Stomach smooth muscle (tissue), 2 donors: ENCODE results near the gene CR1.
"Not testable (repeated sequence)": the region's sequence is repeated elsewhere in the genome, so short reads cannot be mapped to it uniquely, and the experiment has no call there.

Source experiments
- H3K27ac ChIP-seq: one replicate; pipeline ENCODE4 v1.7.0; 2013; ENCODE audit warnings: mild to moderate bottlenecking, low read length, inconsistent platforms
- H3K27me3 ChIP-seq, 2 donors: one replicate each; pipeline ENCODE4 v1.7.0; 2013; ENCODE audit warnings: low read length in 2 of 2; ENCODE audit not compliant: insufficient read depth in 2 of 2, control insufficient read depth in 1 of 2
- H3K36me3 ChIP-seq, 2 donors: one replicate each; pipeline ENCODE4 v1.7.0; 2013; ENCODE audit warnings: low read length in 2 of 2; ENCODE audit not compliant: control insufficient read depth in 2 of 2, insufficient read depth in 2 of 2
- H3K4me1 ChIP-seq: one replicate; pipeline ENCODE4 v1.7.0; 2013; ENCODE audit warnings: low read length; ENCODE audit not compliant: control insufficient read depth, insufficient read depth
- H3K4me3 ChIP-seq, 2 donors: one replicate each; pipeline ENCODE4 v1.7.0; 2013; ENCODE audit warnings: low read length in 2 of 2
- H3K9ac ChIP-seq, 2 donors: one replicate each; pipeline ENCODE4 v1.7.0; 2013; ENCODE audit warnings: low read length in 2 of 2, mild to moderate bottlenecking in 1 of 2
- H3K9me3 ChIP-seq, 2 donors: one replicate each; pipeline ENCODE4 v1.7.0; 2013; ENCODE audit warnings: low read length in 2 of 2; ENCODE audit not compliant: control insufficient read depth in 2 of 2
- donor health status: healthy.
- donor health status: Pancreatic carcinoma.

Gene CR1

GRCh38 chr1:207528401-207528800, 32.4 kb downstream of the CR1 start:
- not testable (repeated sequence) for H3K27ac ChIP-seq, H3K4me1 ChIP-seq, H3K27me3 ChIP-seq, H3K9me3 ChIP-seq, H3K36me3 ChIP-seq, H3K9ac ChIP-seq, H3K4me3 ChIP-seq

GRCh38 chr1:207536263-207536662, 40.3 kb downstream of the CR1 start:
- not testable (repeated sequence) for H3K4me1 ChIP-seq, H3K4me3 ChIP-seq, H3K36me3 ChIP-seq, H3K9me3 ChIP-seq, H3K27ac ChIP-seq, H3K27me3 ChIP-seq, H3K9ac ChIP-seq

GRCh38 chr1:207546677-207547357, 50.9 kb downstream of the CR1 start:
- not testable (repeated sequence) for H3K9ac ChIP-seq, H3K4me1 ChIP-seq

GRCh38 chr1:207554823-207555222, 58.9 kb downstream of the CR1 start:
- H3K27ac ChIP-seq, H3K4me1 ChIP-seq, H3K9me3 ChIP-seq, H3K4me3 ChIP-seq, H3K36me3 ChIP-seq, H3K27me3 ChIP-seq, H3K9ac ChIP-seq: not testable (repeated sequence)

More at GRCh38 chr1:207546677-207547357, 50.9 kb downstream of the CR1 start:
- H3K9me3 ChIP-seq, H3K36me3 ChIP-seq, H3K27me3 ChIP-seq, H3K27ac ChIP-seq, H3K4me3 ChIP-seq: not testable (repeated sequence)

DNA sequence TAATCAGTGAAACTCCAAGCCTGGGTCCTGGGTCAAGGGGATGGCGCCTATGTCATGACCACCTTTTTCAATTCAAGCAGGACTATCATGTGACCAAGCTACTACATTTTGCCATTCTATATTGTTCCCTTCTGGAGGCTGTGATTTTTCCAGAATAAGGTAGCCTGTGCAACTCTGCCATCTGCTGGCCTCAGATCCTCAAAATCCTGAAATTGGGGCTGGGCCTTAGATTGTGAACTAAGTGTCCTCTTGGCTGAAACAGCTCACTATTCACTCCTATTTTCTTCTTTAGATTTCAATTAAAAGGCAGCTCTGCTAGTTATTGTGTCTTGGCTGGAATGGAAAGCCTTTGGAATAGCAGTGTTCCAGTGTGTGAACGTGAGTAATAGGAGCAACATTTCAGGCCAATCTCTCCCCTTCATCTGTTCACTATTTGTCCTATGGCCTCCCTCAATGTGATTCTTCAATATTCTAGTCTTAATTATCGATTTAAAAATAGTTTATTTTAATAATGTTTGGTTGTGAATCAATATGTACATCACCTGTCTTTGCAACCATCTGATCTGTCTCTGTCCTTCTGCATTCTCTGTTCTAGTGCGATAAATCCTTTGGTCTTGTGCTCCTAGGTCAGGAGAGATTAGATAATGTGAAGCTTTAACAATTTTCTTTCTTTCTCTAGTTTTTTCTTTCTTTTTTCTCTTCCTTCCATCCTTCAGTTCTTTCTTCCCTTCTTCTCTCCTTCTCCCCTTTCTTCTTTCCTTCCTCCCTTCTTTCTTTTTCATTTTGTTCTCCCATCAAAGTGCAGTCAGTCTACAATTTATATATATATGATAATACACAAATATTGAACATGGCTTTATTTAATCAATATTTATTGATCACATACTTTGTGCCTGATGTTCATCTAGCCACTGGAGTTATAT, 69.8 kb downstream of the CR1 start:
- H3K27ac ChIP-seq: no peak overlapping the region
- no peaks in the 10 kb centered on the region for H3K36me3 ChIP-seq
- H3K4me1 ChIP-seq: no peaks in the 10 kb centered on the region
- no peak overlapping the region for H3K9ac ChIP-seq
- H3K4me3 ChIP-seq: no peak overlapping the region
- no peaks in the 10 kb centered on the region for H3K27me3 ChIP-seq
- H3K9me3 ChIP-seq: no peaks in the 10 kb centered on the region

DNA sequence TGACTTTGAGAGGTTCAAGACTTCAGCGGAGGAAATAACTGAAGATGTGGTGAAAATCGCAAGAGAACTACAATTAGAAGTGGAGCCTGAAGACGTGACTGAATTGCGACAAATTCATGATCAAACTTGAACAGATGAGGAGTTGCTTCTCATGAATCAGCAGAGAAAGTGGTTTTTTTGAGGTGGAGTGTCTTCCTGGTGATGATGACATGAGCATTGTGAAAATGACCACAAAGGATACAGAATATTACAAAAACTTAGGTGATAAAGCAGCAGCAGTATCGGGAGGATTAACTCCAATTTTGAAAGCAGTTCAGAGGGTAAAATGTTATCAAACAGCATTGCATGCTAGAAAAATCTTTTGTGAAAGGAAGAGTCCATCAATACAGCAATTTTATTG, 76.0 kb downstream of the CR1 start:
- H3K36me3 ChIP-seq, H3K4me1 ChIP-seq, H3K4me3 ChIP-seq, H3K27me3 ChIP-seq, H3K9ac ChIP-seq, H3K27ac ChIP-seq, H3K9me3 ChIP-seq: not testable (repeated sequence)

- H3K36me3 ChIP-seq, H3K9ac ChIP-seq, H3K27me3 ChIP-seq, H3K27ac ChIP-seq, H3K4me1 ChIP-seq, H3K9me3 ChIP-seq, H3K4me3 ChIP-seq: not testable (repeated sequence)
Observed at GRCh38 chr1:207573074-207573473, 77.1 kb downstream of the CR1 start.

GRCh38 chr1:207575381-207575780, 79.4 kb downstream of the CR1 start:
- not testable (repeated sequence) for H3K27me3 ChIP-seq

DNA sequence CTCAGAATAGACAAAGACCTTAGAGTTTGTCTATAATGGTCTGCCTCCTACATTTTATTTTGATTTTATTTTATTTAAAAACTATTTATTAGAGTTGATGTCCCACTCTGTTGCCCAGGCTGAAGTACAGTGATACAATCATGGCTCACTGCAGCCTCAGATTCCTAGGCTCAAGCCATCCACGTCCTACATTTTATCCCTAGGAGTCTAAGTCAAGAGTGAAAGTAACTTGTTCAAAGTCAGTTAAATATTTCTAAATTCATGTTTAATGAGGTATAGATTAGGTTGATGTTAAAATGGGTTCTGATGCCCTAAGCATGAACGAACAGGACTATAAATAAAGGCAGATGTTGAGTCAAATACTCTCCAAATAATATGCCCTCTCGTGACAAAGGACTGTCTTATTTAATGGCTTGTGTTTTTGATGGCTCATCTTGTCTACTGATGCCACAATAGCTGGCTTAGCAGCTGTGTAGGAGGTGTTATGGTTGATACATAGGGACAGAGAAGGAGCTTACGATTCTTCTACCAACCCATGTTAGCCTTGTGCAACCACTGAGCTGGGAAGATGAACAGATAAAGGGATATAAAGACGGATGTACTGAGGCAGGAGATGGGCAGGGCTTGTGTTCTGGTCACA, 83.0 kb downstream of the CR1 start:
- Histone ChIP-seq H3K9ac (no peak overlapping the region), H3K4me1 (no peaks in the 10 kb centered on the region), H3K36me3 (no peaks in the 10 kb centered on the region), H3K27me3 (peaks cover 0 to 2% of the 10 kb centered on the region in 2 donors), H3K4me3 (no peak overlapping the region), H3K27ac (no peak overlapping the region), H3K9me3 (no peaks in the 10 kb centered on the region)

More at GRCh38 chr1:207575381-207575780, 79.4 kb downstream of the CR1 start:
- H3K4me3 ChIP-seq, H3K9me3 ChIP-seq, H3K27ac ChIP-seq, H3K9ac ChIP-seq, H3K36me3 ChIP-seq, H3K4me1 ChIP-seq: not testable (repeated sequence)

GRCh38 chr1:207579436-207579799, 83.5 kb downstream of the CR1 start:
- Histone ChIP-seq H3K27ac (no peak overlapping the region), H3K9ac (no peak overlapping the region), H3K27me3 (peaks cover 0 to 2% of the 10 kb centered on the region in 2 donors), H3K4me3 (no peak overlapping the region), H3K4me1 (no peaks in the 10 kb centered on the region), H3K36me3 (no peaks in the 10 kb centered on the region), H3K9me3 (no peaks in the 10 kb centered on the region)
